Fibroblast of lung (primary cell): ENCODE measurements around the gene FAM110A.

ENCODE experiments used
- CTCF ChIP-seq, 2 donors: IDR thresholded peaks in 1 of 2; conservative IDR thresholded peaks in 1 of 2; 1 replicate in 1 of 2; 2 replicates in 1 of 2; pipeline ENCODE4 v1.5.1; 2011 to 2012; ENCODE audit warnings: low read length in 2 of 2, control low read depth in 1 of 2, inconsistent platforms in 1 of 2, low read depth in 1 of 2, mild to moderate bottlenecking in 1 of 2
- EZH2 ChIP-seq: IDR thresholded peaks from 2 replicates; pipeline ENCODE4 v1.5.1; 2012; ENCODE audit warnings: low read length, control low read depth, mild to moderate bottlenecking; ENCODE audit errors: missing control alignments

- TF ChIP-seq CTCF (conservative IDR thresholded peaks at IDR 0.05 in 1 of 2, IDR thresholded peaks at IDR 0.05 in 1 of 2; ENCODE audit: low read depth in 1 of 2, low read length in 2 of 2) = no peak
- TF ChIP-seq EZH2 = no peak
These were observed 11.1 kb downstream of the FAM110A start for GRCh38 chr20:844473-845225.
